Activated CD4-positive, alpha-beta T cell treated with anti-CD3 and anti-CD28 coated beads, Interleukin-2, amount 50 U/mL, for 48 hours (primary cell): ENCODE data around the gene TAF11L2.
"Not testable (repeated sequence)": the region's sequence is repeated elsewhere in the genome, so short reads cannot be mapped to it uniquely, and the experiment has no call there.

Source experiments
- DNase-seq, 2 experiments: peaks; one replicate each; pipeline ENCODE4 v3.0.0-alpha.2; 2020

Gene TAF11L2

DNA sequence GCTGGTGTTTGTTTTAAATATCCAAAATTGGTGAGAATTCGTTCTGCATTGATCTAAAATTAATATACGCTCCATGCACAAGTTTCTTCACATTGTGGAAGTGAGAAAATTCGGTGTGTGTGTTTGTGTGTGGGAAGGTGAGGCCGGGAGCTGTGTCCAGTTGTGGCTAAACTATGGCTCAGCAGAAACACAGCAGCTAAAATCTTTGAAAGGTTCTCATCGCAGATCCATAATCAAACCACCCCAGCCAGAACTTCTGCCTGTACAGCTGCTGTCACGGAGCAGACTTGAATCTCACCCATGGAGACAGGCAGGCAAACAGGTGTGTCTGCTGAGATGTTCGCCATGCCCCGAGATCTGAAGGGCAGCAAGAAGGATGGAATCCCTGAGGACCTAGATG is at the start of gene TAF11L2:
Gene TAF11L2 (plus strand): TSS at position 301 of the 400 bp plus-strand sequence.
- not testable (repeated sequence) for DNase-seq

DNA sequence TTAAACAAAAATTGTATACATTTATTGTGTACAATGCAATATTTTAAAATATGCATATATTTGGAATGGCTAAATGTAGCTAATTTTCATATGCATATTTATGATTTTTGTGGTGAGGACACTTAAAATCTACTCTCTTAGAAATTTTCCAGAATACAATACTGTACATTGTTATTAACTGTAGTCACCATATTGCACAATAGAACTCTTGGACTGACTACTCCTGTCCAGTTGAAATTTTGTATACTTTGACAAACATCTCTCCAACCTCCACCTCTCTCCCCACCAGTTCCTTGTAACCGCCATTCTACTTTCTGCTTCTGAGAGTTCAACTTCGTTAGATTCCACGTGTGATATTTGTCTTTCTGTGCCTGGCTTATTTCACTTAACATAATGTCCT is 49.2 kb upstream of the TAF11L2 start:
- DNase-seq, result no peak

DNA sequence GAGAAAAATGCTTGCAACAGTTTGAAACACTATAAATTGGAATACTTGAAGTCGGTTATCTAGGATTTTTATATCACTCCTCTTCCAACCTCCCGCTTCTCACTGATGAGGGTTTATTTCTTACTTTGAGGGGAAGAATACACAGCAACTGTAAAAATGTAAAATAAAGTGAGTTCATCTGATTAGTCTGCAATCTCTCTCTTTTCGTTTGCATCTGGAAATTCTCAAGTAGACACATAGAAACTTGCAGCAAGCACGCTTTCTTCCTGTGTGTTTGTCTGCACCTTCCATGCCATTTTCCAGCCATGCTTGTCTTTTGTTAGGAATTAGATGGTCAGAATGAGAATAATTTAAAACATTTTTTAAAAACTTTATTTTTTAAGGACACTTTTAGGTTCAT is 45.1 kb upstream of the TAF11L2 start:
- DNase-seq, result no peak

DNA sequence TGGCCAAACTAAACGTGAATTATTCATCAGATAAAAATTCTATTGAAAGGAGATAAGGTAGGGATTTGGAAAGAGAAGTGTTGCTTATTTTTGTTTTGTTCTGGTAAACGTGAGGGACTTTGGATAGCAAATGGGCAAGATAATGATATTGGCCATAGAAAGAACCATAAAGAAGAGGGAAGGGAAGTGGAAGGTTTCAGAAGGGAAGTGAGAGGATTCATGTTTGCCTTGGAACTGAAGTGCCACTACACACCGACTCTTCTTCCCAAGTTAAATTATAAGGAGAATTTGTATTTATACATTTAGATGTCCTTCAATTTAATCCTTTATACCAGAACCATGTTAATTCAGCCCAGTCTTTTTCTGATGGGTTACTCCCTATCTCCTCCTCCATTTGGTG is 42.1 kb upstream of the TAF11L2 start:
- no peak for DNase-seq

DNA sequence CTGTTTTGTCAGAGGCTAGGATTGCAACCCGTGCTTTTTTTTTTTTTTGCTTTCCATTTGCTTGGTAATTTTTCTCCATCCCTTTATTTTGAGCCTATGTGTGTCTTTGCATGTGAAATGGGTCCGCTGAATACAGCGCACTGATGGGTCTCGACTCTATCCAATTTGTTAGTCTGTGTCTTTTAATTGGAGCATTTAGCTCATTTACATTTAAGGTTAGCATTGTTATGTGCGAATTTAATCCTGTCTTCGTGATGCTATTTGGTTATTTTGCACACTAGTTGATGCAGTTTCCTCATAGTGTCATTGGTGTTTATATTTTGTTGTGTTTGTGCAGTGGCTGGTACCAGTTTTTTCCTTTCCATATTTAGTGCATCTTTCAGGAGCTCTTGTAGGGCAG is 36.2 kb upstream of the TAF11L2 start:
- no peak for DNase-seq

DNA sequence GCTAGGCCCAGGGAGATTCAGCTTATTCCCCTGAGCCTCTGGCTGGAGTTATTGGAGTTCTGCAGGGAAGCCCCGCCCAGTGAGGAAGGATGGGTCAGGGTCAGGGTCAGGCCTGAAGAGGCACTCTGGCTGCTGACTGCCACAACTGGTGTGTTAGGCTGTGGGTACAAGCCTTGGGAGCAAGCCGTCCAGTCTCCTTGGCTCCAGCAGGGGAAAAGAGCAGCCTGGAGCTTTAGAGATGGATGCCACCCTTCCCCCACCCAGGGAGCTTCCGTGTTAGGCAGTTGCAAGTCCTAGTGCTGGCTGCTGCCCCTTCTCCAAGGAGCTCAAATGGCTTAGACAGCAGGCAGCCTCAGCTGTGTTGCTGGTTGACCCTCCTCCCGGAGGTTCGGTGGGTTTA is 34.4 kb upstream of the TAF11L2 start:
- no peak for DNase-seq

- DNase-seq, result no peak
Measured at GRCh38 chr5:17470064-17470463, 28.0 kb upstream of the TAF11L2 start.

GRCh38 chr5:17475064-17475463 is 23.0 kb upstream of the TAF11L2 start:
- not testable (repeated sequence) for DNase-seq

DNA sequence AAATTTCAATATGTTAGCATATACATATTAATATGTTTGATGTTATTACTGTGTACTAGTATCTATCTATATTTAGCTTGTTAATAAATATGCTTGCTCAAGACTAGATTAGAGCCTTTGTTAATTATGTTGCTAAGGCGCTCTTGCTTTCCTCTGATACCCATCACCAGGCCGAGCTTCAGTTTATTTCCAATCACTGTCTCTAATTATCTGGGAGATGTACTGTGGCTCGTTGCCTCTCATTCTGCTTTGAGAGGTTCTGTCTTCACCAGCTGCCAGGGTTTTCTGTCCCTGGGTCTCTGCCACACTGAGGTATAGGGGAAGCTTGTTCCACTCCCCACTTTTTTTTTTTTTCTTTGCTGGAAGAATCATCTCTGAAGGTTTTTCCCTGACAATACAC is 21.0 kb upstream of the TAF11L2 start:
- DNase-seq, result no peak

DNA sequence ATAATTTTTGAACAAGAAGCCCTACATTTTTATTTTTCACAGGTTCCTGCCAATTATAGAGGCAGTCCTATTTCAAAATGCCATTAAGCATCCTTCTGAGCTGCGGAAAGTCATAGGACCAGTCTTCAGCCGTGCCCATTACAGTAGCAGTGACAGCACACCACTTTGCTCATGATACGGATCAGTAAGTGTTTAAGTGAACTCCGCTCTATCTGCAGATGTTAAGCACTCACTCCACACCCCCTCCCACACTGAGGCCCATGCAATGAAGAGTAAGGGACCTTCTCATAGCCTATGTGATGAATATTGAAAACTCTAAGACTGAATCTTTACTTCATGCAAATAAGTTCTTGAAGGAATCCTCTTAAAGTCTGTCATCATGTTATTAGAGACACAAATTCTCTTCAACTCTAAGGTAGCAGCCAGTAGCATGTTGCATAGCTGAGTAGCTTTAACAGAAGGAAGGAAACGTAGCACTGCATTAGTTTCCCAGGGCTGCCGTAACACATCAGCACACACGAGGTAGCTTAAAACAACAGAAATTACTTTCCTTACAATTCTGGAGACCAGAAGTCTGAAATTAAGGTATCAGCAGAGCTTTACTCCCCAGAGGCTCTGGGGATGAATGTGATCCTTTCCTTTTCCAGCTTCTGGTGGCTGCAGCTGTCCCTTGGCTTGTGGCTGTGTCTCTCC is 20.3 kb upstream of the TAF11L2 start:
- no peak for DNase-seq

- DNase-seq, result no peak
Measured at GRCh38 chr5:17481378-17481777, 16.7 kb upstream of the TAF11L2 start.

DNA sequence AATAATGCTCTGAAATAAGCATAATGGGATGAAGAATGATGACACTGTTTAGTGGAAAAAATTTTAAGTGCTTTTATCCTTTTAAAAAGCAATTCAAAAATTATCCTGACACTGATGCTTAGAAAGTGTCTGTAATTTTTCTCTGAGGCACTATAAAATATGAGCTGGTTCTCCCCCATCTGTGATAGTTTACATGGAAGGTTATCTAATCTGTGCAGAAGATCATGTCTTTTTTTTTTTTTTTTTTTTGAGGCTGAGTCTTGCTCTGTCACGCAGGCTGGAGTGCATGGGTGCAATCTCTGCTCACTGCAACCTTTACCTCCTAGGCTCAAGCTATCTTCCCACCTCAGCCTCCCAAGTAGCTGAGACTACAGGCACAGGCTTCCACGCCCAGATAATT is 15.2 kb upstream of the TAF11L2 start:
- no peak for DNase-seq

GRCh38 chr5:17486464-17487173 is 11.4 kb upstream of the TAF11L2 start:
- not testable (repeated sequence) for DNase-seq

- no peak for DNase-seq
Measured at GRCh38 chr5:17487174-17487512, 10.9 kb upstream of the TAF11L2 start.

- not testable (repeated sequence) for DNase-seq
Measured at GRCh38 chr5:17491257-17491656, 6.8 kb upstream of the TAF11L2 start.

GRCh38 chr5:17492770-17493169 is 5.3 kb upstream of the TAF11L2 start:
- no peak for DNase-seq

DNA sequence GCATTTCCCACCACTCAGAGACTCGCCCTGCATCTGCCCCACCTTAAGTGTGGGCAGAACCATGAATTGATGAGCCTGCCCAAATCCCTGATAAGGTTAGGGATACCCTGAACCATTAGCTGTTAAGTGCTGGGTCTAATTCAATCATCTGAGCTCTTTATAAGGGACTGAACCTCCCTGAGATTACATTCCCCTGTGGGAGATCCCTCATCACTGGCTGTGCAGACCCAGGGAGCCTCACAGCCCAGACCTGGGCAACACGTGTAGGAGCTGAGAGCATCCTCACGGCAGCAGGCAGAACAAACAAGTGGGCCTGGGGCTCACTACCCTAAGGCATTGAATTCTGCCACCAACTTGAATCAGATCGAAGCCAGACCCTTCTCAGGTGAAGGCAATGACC is 585 bp upstream of the TAF11L2 start:
- DNase-seq, result no peak

GRCh38 chr5:17511775-17512325 is 13.8 kb downstream of the TAF11L2 start:
- no peak for DNase-seq

- not testable (repeated sequence) for DNase-seq
Measured at GRCh38 chr5:17517526-17517925, 19.5 kb downstream of the TAF11L2 start.

DNA sequence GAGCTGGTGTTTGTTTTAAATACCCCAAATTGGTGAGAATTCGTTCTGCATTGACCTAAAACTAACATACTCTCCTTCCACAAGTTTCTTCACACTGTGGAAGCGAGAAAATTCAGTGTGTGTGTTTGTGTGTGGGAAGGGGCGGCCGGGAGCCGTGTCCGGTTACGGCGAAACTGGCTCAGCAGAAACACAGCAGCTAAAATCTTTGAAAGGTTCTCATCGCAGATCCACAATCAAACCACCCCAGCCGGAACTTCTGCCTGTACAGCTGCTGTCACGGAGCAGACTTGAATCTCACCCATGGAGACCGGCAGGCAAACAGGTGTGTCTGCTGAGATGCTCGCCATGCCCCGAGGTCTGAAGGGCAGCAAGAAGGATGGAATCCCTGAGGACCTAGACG is 20.0 kb downstream of the TAF11L2 start, which contains the start of gene TAF11L3:
Gene TAF11L3 (plus strand): TSS at position 301 of the 400 bp plus-strand sequence.
- DNase-seq, result not testable (repeated sequence)

DNA sequence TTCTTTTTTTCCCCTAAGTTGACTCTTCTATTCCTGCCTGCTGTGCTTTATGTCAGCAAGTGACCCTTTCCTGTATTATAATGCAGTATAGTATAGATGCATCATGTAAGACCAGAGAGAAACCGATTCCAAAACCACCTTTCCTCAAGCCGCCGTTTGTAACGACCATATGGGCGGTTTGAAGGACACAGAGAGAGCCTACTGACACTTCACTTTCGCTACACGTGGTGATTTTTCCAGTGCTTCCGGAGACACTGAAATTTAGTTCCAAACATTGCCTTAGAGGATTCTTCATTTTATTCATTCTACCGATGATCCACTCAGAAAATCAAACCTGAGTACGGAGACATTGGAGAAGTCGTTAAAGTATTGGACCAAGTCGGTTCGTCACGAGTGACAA is 21.5 kb downstream of the TAF11L2 start:
- not testable (repeated sequence) for DNase-seq

DNA sequence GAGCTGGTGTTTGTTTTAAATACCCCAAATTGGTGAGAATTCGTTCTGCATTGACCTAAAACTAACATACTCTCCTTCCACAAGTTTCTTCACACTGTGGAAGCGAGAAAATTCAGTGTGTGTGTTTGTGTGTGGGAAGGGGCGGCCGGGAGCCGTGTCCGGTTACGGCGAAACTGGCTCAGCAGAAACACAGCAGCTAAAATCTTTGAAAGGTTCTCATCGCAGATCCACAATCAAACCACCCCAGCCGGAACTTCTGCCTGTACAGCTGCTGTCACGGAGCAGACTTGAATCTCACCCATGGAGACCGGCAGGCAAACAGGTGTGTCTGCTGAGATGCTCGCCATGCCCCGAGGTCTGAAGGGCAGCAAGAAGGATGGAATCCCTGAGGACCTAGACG is 23.5 kb downstream of the TAF11L2 start, which contains the start of gene TAF11L4:
Gene TAF11L4 (plus strand): TSS at position 301 of the 400 bp plus-strand sequence.
- DNase-seq, result not testable (repeated sequence)

GRCh38 chr5:17524935-17525334 is 26.9 kb downstream of the TAF11L2 start, which contains the start of gene TAF11L5:
Gene TAF11L5, plus strand, starts transcription at chr5:17525235.
- not testable (repeated sequence) for DNase-seq

DNA sequence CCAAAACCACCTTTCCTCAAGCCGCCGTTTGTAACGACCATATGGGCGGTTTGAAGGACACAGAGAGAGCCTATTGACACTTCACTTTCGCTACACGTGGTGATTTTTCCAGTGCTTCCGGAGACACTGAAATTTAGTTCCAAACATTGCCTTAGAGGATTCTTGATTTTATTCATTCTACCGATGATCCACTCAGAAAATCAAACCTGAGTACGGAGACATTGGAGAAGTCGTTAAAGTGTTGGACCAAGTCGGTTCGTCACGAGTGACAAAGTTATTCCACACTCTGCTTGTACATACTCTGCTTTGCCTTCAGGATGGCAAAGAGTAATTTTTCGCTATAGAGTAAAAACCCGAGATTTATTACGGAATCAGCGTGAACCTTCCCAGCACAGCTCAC is 28.5 kb downstream of the TAF11L2 start:
- DNase-seq, result peak in 1 of 2 experiments; percentile 8
